CD4-positive, alpha-beta T cell treated with Interferon gamma for 1 hour (primary cell): ENCODE results near the gene ASAP2.

ENCODE experiments used
- DNase-seq: peaks from one replicate; pipeline ENCODE4 v3.0.0-alpha.2; 2020

The ASAP2 gene

GRCh38 chr2:9280224-9280623 lies 73.6 kb downstream of the ASAP2 start:
- no peak for DNase-seq

- DNase-seq, result no peak
These were observed 74.5 kb downstream of the ASAP2 start for GRCh38 chr2:9281145-9281544.

GRCh38 chr2:9282128-9283112 lies 75.8 kb downstream of the ASAP2 start:
- no peak for DNase-seq

- DNase-seq, result no peak
These were observed 78.1 kb downstream of the ASAP2 start for GRCh38 chr2:9284521-9285297.

- no peak for DNase-seq
These were observed 78.8 kb downstream of the ASAP2 start for GRCh38 chr2:9285385-9285920.

GRCh38 chr2:9285921-9286320 lies 79.3 kb downstream of the ASAP2 start:
- no peak for DNase-seq

GRCh38 chr2:9286554-9287399 lies 80.2 kb downstream of the ASAP2 start:
- no peak for DNase-seq

- DNase-seq, result no peak
These were observed 80.9 kb downstream of the ASAP2 start for GRCh38 chr2:9287400-9288045.

GRCh38 chr2:9288233-9288632 lies 81.6 kb downstream of the ASAP2 start:
- no peak for DNase-seq

GRCh38 chr2:9288681-9289338 lies 82.2 kb downstream of the ASAP2 start:
- no peak for DNase-seq

GRCh38 chr2:9291331-9291730 lies 84.7 kb downstream of the ASAP2 start:
- no peak for DNase-seq

GRCh38 chr2:9291866-9292265 lies 85.3 kb downstream of the ASAP2 start:
- DNase-seq, result no peak

GRCh38 chr2:9292426-9292825 lies 85.8 kb downstream of the ASAP2 start:
- DNase-seq, result no peak

- no peak for DNase-seq
These were observed 88.2 kb downstream of the ASAP2 start for GRCh38 chr2:9294764-9295163.

- DNase-seq, result no peak
These were observed 89.9 kb downstream of the ASAP2 start for GRCh38 chr2:9296559-9296958.

- DNase-seq, result no peak
These were observed 90.5 kb downstream of the ASAP2 start for GRCh38 chr2:9297156-9297555.

- no peak for DNase-seq
These were observed 91.2 kb downstream of the ASAP2 start for GRCh38 chr2:9297807-9298206.

- DNase-seq, result no peak
These were observed 92.0 kb downstream of the ASAP2 start for GRCh38 chr2:9298583-9298982.

- DNase-seq, result no peak
These were observed 92.8 kb downstream of the ASAP2 start for GRCh38 chr2:9299161-9300100.

- DNase-seq, result no peak
These were observed 93.6 kb downstream of the ASAP2 start for GRCh38 chr2:9300214-9300613.
